IMR-90 (cell line): ENCODE results near the gene ZNF195.
"Not testable (repeated sequence)": the region's sequence is repeated elsewhere in the genome, so short reads cannot be mapped to it uniquely, and the experiment has no call there.

ENCODE experiments used
- BHLHE40 ChIP-seq: fragments of 150-350 bp; IDR thresholded peaks from 2 replicates; pipeline ENCODE4 v1.6.1; 2016; ENCODE audit warnings: mild to moderate bottlenecking, low read depth, low read length
- CEBPB ChIP-seq: IDR thresholded peaks from 2 replicates; pipeline ENCODE4 v1.6.1; 2012; ENCODE audit warnings: low read depth, low read length, improper control_type of control experiment
- CHD1 ChIP-seq: IDR thresholded peaks from 2 replicates; pipeline ENCODE4 v1.6.1; 2012; ENCODE audit warnings: low read depth, low read length, improper control_type of control experiment
- CTCF ChIP-seq: conservative IDR thresholded peaks from 2 replicates; pipeline ENCODE4 v1.5.1; 2012; ENCODE audit warnings: mild to moderate bottlenecking, low read depth, low read length, improper control_type of control experiment
- ELK1 ChIP-seq: fragments of 150-350 bp; IDR thresholded peaks from 2 replicates; pipeline ENCODE4 v1.6.1; 2016; ENCODE audit warnings: low read depth, mild to moderate bottlenecking, low read length, moderate library complexity, borderline replicate concordance
- FOS ChIP-seq: fragments of 150-350 bp; IDR thresholded peaks from 2 replicates; pipeline ENCODE4 v1.6.1; 2016; ENCODE audit warnings: low read depth, low read length
- MAFK ChIP-seq: IDR thresholded peaks from 2 replicates; pipeline ENCODE4 v1.6.1; 2012; ENCODE audit warnings: low read depth, low read length, improper control_type of control experiment
- MXI1 ChIP-seq: IDR thresholded peaks from 2 replicates; pipeline ENCODE4 v1.6.1; 2012; ENCODE audit warnings: low read depth, mild to moderate bottlenecking, low read length, moderate library complexity, borderline replicate concordance
- NFE2L2 ChIP-seq: fragments of 150-350 bp; IDR thresholded peaks from 2 replicates; pipeline ENCODE4 v1.6.1; 2016; ENCODE audit warnings: low read depth, mild to moderate bottlenecking, low read length
- POLR2A ChIP-seq: IDR thresholded peaks from 2 replicates; pipeline ENCODE4 v1.6.1; 2012; ENCODE audit warnings: mild to moderate bottlenecking, low read depth, low read length
- RAD21 ChIP-seq: IDR thresholded peaks from 2 replicates; pipeline ENCODE4 v1.6.1; 2012; ENCODE audit warnings: low read length, improper control_type of control experiment
- RCOR1 ChIP-seq: IDR thresholded peaks from 2 replicates; pipeline ENCODE4 v1.6.1; 2012; ENCODE audit warnings: mild to moderate bottlenecking, low read length, improper control_type of control experiment; ENCODE audit not compliant: insufficient replicate concordance
- SMC3 ChIP-seq: fragments of 150-350 bp; IDR thresholded peaks from 2 replicates; pipeline ENCODE4 v1.6.1; 2016; ENCODE audit warnings: low read depth, mild to moderate bottlenecking, antibody characterized with exemption, low read length, moderate library complexity
- USF2 ChIP-seq: fragments of 150-350 bp; IDR thresholded peaks from 2 replicates; pipeline ENCODE4 v1.6.1; 2017; ENCODE audit warnings: mild to moderate bottlenecking, antibody characterized with exemption, low read length, low read depth

- not testable (repeated sequence) for TF ChIP-seq CTCF, POLR2A, MXI1, USF2, FOS, RCOR1, NFE2L2, SMC3, MAFK, CHD1, ELK1, BHLHE40, RAD21
- TF ChIP-seq CEBPB = peak; percentile 68
These were observed 42.8 kb upstream of the ZNF195 start for GRCh38 chr11:3421608-3422379.
